ENCODE results near the gene CPHXL2.

CPHXL2 gene

GRCh38 chr16:75702242-75702641, 25.4 kb upstream of the CPHXL2 start:
- TF ChIP-seq MAX (IDR thresholded peaks at IDR 0.05) (no peak), TCF12 (IDR thresholded peaks at IDR 0.05; ENCODE audit: low read depth) (no peak), CEBPB (IDR thresholded peaks at IDR 0.05) (no peak), CREB1 (IDR thresholded peaks at IDR 0.05; ENCODE audit: low read depth) (no peak), NFIC (IDR thresholded peaks at IDR 0.05) (no peak), EGR1 (IDR thresholded peaks at IDR 0.05) (no peak), REST (IDR thresholded peaks at IDR 0.05; ENCODE audit: low read depth) (no peak), TAF1 (IDR thresholded peaks at IDR 0.05; ENCODE audit: low read depth) (no peak), YY1 (IDR thresholded peaks at IDR 0.05; ENCODE audit: low read depth) (no peak), EP300 (IDR thresholded peaks at IDR 0.05; ENCODE audit: borderline replicate concordance) (no peak)

GRCh38 chr16:75701361-75701760, 24.6 kb upstream of the CPHXL2 start, which contains the start of gene DUXB:
Gene DUXB (minus strand): TSS chr16:75701461. CDS start chr16:75701418, 43 bp downstream.
- TF ChIP-seq CEBPB (IDR thresholded peaks at IDR 0.05), result no peak
- no peak for TF ChIP-seq TEAD4 (IDR thresholded peaks at IDR 0.05)
- no peak for TF ChIP-seq TCF12 (IDR thresholded peaks at IDR 0.05; ENCODE audit: low read depth)
- no peak for TF ChIP-seq EP300 (IDR thresholded peaks at IDR 0.05; ENCODE audit: borderline replicate concordance)
- TF ChIP-seq USF1 (IDR thresholded peaks at IDR 0.05), result no peak
- no peak for TF ChIP-seq ZBTB7A (IDR thresholded peaks at IDR 0.05; ENCODE audit: low read depth)
- no peak for TF ChIP-seq TAF1 (IDR thresholded peaks at IDR 0.05; ENCODE audit: low read depth)
- TF ChIP-seq FOXM1 (IDR thresholded peaks at IDR 0.05; ENCODE audit: borderline replicate concordance, low read depth), result no peak
- TF ChIP-seq MAX (IDR thresholded peaks at IDR 0.05), result no peak
- no peak for TF ChIP-seq RAD21 (IDR thresholded peaks at IDR 0.05; ENCODE audit: low read depth)
- no peak for TF ChIP-seq NFIC (IDR thresholded peaks at IDR 0.05)

- TF ChIP-seq ZBTB7A (IDR thresholded peaks at IDR 0.05; ENCODE audit: low read depth), result no peak
- TF ChIP-seq TEAD4 (IDR thresholded peaks at IDR 0.05), result no peak
- no peak for TF ChIP-seq USF1 (IDR thresholded peaks at IDR 0.05)
- TF ChIP-seq EGR1 (IDR thresholded peaks at IDR 0.05), result no peak
- TF ChIP-seq CEBPB (IDR thresholded peaks at IDR 0.05), result no peak
- TF ChIP-seq CREB1 (IDR thresholded peaks at IDR 0.05; ENCODE audit: low read depth), result no peak
- TF ChIP-seq TCF12 (IDR thresholded peaks at IDR 0.05; ENCODE audit: low read depth), result no peak
- TF ChIP-seq FOXM1 (IDR thresholded peaks at IDR 0.05; ENCODE audit: borderline replicate concordance, low read depth), result no peak
- no peak for TF ChIP-seq NFIC (IDR thresholded peaks at IDR 0.05)
- no peak for TF ChIP-seq REST (IDR thresholded peaks at IDR 0.05; ENCODE audit: low read depth)
- no peak for TF ChIP-seq TAF1 (IDR thresholded peaks at IDR 0.05; ENCODE audit: low read depth)
- TF ChIP-seq MAX (IDR thresholded peaks at IDR 0.05), result no peak
- no peak for TF ChIP-seq RAD21 (IDR thresholded peaks at IDR 0.05; ENCODE audit: low read depth)
- TF ChIP-seq EP300 (IDR thresholded peaks at IDR 0.05; ENCODE audit: borderline replicate concordance), result no peak
- no peak for TF ChIP-seq YY1 (IDR thresholded peaks at IDR 0.05; ENCODE audit: low read depth)
These were observed 20.8 kb upstream of the CPHXL2 start for GRCh38 chr16:75697571-75697970.

GRCh38 chr16:75695708-75696107, 18.9 kb upstream of the CPHXL2 start:
- TF ChIP-seq EP300 (IDR thresholded peaks at IDR 0.05; ENCODE audit: borderline replicate concordance), result no peak

- TF ChIP-seq TEAD4 (IDR thresholded peaks at IDR 0.05) (no peak), TCF12 (IDR thresholded peaks at IDR 0.05; ENCODE audit: low read depth) (no peak), YY1 (IDR thresholded peaks at IDR 0.05; ENCODE audit: low read depth) (no peak)
These were observed 10.6 kb upstream of the CPHXL2 start for GRCh38 chr16:75687361-75687760.

- TF ChIP-seq TAF1 (IDR thresholded peaks at IDR 0.05; ENCODE audit: low read depth) (no peak), FOXM1 (IDR thresholded peaks at IDR 0.05; ENCODE audit: borderline replicate concordance, low read depth) (no peak), CEBPB (IDR thresholded peaks at IDR 0.05) (no peak), RAD21 (IDR thresholded peaks at IDR 0.05; ENCODE audit: low read depth) (no peak), YY1 (IDR thresholded peaks at IDR 0.05; ENCODE audit: low read depth) (no peak), REST (IDR thresholded peaks at IDR 0.05; ENCODE audit: low read depth) (no peak), NFIC (IDR thresholded peaks at IDR 0.05) (no peak), TCF12 (IDR thresholded peaks at IDR 0.05; ENCODE audit: low read depth) (no peak), MAX (IDR thresholded peaks at IDR 0.05) (no peak), EP300 (IDR thresholded peaks at IDR 0.05; ENCODE audit: borderline replicate concordance) (no peak), USF1 (IDR thresholded peaks at IDR 0.05) (no peak), ZBTB7A (IDR thresholded peaks at IDR 0.05; ENCODE audit: low read depth) (no peak), EGR1 (IDR thresholded peaks at IDR 0.05) (no peak), TEAD4 (IDR thresholded peaks at IDR 0.05) (no peak)
These were observed 5.5 kb upstream of the CPHXL2 start for GRCh38 chr16:75682308-75682707.
